ENCODE measurements around the gene ZNF573. TPM values are rescaled to one million over a fixed set of nuclear protein-coding genes. Genes with fewer than 3 reads are reported as not detected.

Gene ZNF573
- total and polyA plus RNA-seq, 2 of the 13 experiments (the other 11 are each of a cell fraction or from before 2014, with no cell fraction given), result 3.1 to 9.3 TPM

- Histone ChIP-seq H2AFZ (ENCODE audit: low read length) (no peak overlapping the region), H3K36me3 (replicated peaks in 1 of 2; ENCODE audit: control insufficient read depth in 1 of 2, insufficient read depth in 2 of 2, low read length in 2 of 2) (no peaks in the 10 kb centered on the region), H3K27ac (ENCODE audit: extremely low read length, insufficient read depth, low read length) (no peak overlapping the region), H4K20me1 (ENCODE audit: insufficient read depth, low read length) (no peaks in the 10 kb centered on the region), H3K4me1 (ENCODE audit: insufficient read depth, low read length) (no peaks in the 10 kb centered on the region), H3K9me3 (ENCODE audit: low read length) (peaks cover 80% of the 10 kb centered on the region), H3K27me3 (ENCODE audit: control insufficient read depth in 1 of 2, insufficient read depth in 2 of 2, low read length in 2 of 2) (no peaks in the 10 kb centered on the region), H3K4me2 (ENCODE audit: low read depth, low read length) (no peak overlapping the region), H3K9ac (ENCODE audit: insufficient read depth, low read depth, low read length) (no peak overlapping the region), H3K79me2 (ENCODE audit: insufficient read depth, low read length) (no peaks in the 10 kb centered on the region), H3K4me3 (replicated peaks in 1 of 3; ENCODE audit: insufficient read depth in 1 of 3, low read depth in 2 of 3, low read length in 3 of 3) (no peak overlapping the region)
- ChIA-PET CTCF (ENCODE audit: low intra/inter-chr PET ratio, low total read pairs) (no interaction called here), POLR2A (no interaction called here)
- FAIRE-seq (no peak), ATAC-seq (no peak), DNase-seq (ENCODE audit: low spot score) (no peak)
- TF ChIP-seq ZNF20 (CRISPR knock-in tag; IDR thresholded peaks at IDR 0.05) (no peak), ZNF891 (CRISPR knock-in tag; IDR thresholded peaks at IDR 0.05) (no peak), ZNF280D (CRISPR knock-in tag; IDR thresholded peaks at IDR 0.05) (no peak), CREB1 (IDR thresholded peaks at IDR 0.05) (peak; percentile 35; the same call in 1 of the 2 replicates), CREB1 (CRISPR knock-in tag; IDR thresholded peaks at IDR 0.05) (no peak), ZNF274 (CRISPR knock-in tag; IDR thresholded peaks at IDR 0.05) (peak; percentile 99; the same call in 1 of the 2 replicates)
- WGBS (ENCODE audit: low lambda C conversion rate), result 2% methylated on average over 7 of the region's 7 CpGs
- in situ Hi-C loops (cut with HindIII; ENCODE audit: extremely low pct_ligation_motif_present, low pct_unique_long_range_greater_than_20kb) (no loop called here), intact Hi-C loops (cut with micrococcal nuclease; ENCODE audit: unreplicated experiment) (no loop called here)
- no TSS peak for BruUV-seq (replicated peaks)
Observed at GRCh38 chr19:37803249-37803840, 24.0 kb upstream of the ZNF573 start.

Data from HepG2 (cell line).